ENCODE measurements around the gene ACVR1C. TPM values are rescaled to one million over a fixed set of nuclear protein-coding genes. Genes with fewer than 3 reads are reported as not detected.

The ACVR1C gene
- total RNA-seq, result 0.09 TPM
- polyA plus RNA-seq (ENCODE audit: insufficient read depth in 1 of 8, insufficient read length in 8 of 8, low replicate concordance in 1 of 8), result 1 to 10 TPM in 1 of 8 donors, under 1 TPM in 7; 0.11 to 1.1 (median 0.14) TPM
- long read RNA-seq, donor 1, result 0 reads
- long read RNA-seq, donor 2, result 0 reads
- long read RNA-seq, donor 3, result 0 reads
- long read RNA-seq, donor 4, result 0 reads
- long read RNA-seq, donor 5, result 0 reads
- long read RNA-seq, donor 6, full-length matches to known transcripts, result 1 of 1 reads
- long read RNA-seq, donor 6, partial matches to known transcripts, result 0 of 1 reads
- long read RNA-seq, donor 6, other reads (novel, unspliced or antisense), result 0 of 1 reads
- long read RNA-seq, donor 7, result 0 reads
- long read RNA-seq, donor 8, result 0 reads
- long read RNA-seq, donor 9, result 0 reads
- long read RNA-seq, donor 10, result 0 reads
- long read RNA-seq, donor 11, result 0 reads

- under 1% methylated on average over 67 of the region's 79 CpGs for WGBS (ENCODE audit: insufficient coverage)
- H3K36me3 ChIP-seq (ENCODE audit: control insufficient read depth, insufficient read depth, low read length), result no peaks in the 10 kb centered on the region
- DNase-seq, result peak; percentile 43
- peak within 1 kb of the TSS; percentile 44 for H3K4me3 ChIP-seq (ENCODE audit: low read length)
- peaks cover 19% of the 10 kb centered on the region for H3K27me3 ChIP-seq (ENCODE audit: control insufficient read depth, insufficient read depth, low read length)
- H3K4me1 ChIP-seq (ENCODE audit: control insufficient read depth, insufficient read depth, low read length), result peaks cover 12% of the 10 kb centered on the region
- H3K27ac ChIP-seq (ENCODE audit: low read length), result no peak within 1 kb of the TSS
- no peaks in the 10 kb centered on the region for H3K9me3 ChIP-seq (replicated peaks; ENCODE audit: control insufficient read depth, low read depth, low read length)
These were observed at the start of gene ACVR1C for GRCh38 chr2:157628477-157629415. TSS of gene ACVR1C (minus strand) at chr2:157628864. CDS start at chr2:157628644, 220 bp downstream.

GRCh38 chr2:157677941-157678340 lies 49.3 kb upstream of the ACVR1C start:
- Histone ChIP-seq H3K9me3 (replicated peaks; ENCODE audit: control insufficient read depth, low read depth, low read length) (no peaks in the 10 kb centered on the region), H3K4me1 (ENCODE audit: control insufficient read depth, insufficient read depth, low read length) (no peaks in the 10 kb centered on the region), H3K27ac (ENCODE audit: low read length) (no peak overlapping the region), H3K36me3 (ENCODE audit: control insufficient read depth, insufficient read depth, low read length) (no peaks in the 10 kb centered on the region), H3K4me3 (ENCODE audit: low read length) (no peak overlapping the region), H3K27me3 (ENCODE audit: control insufficient read depth, insufficient read depth, low read length) (no peaks in the 10 kb centered on the region)
- DNase-seq, result no peak

GRCh38 chr2:157672129-157672528 lies 43.5 kb upstream of the ACVR1C start:
- Histone ChIP-seq H3K27ac (ENCODE audit: low read length) (no peak overlapping the region), H3K36me3 (ENCODE audit: control insufficient read depth, insufficient read depth, low read length) (no peaks in the 10 kb centered on the region), H3K4me1 (ENCODE audit: control insufficient read depth, insufficient read depth, low read length) (no peaks in the 10 kb centered on the region), H3K27me3 (ENCODE audit: control insufficient read depth, insufficient read depth, low read length) (no peaks in the 10 kb centered on the region), H3K9me3 (replicated peaks; ENCODE audit: control insufficient read depth, low read depth, low read length) (no peaks in the 10 kb centered on the region), H3K4me3 (ENCODE audit: low read length) (no peak overlapping the region)
- DNase-seq, result no peak
- WGBS (ENCODE audit: insufficient coverage), result 33% methylated on average over 1 of the region's 10 CpGs

GRCh38 chr2:157662401-157662800 lies 33.7 kb upstream of the ACVR1C start:
- H3K4me3 ChIP-seq (ENCODE audit: low read length), result no peak overlapping the region
- no peak overlapping the region for H3K27ac ChIP-seq (ENCODE audit: low read length)
- H3K27me3 ChIP-seq (ENCODE audit: control insufficient read depth, insufficient read depth, low read length), result no peaks in the 10 kb centered on the region
- DNase-seq, result no peak
- no peaks in the 10 kb centered on the region for H3K36me3 ChIP-seq (ENCODE audit: control insufficient read depth, insufficient read depth, low read length)
- H3K9me3 ChIP-seq (replicated peaks; ENCODE audit: control insufficient read depth, low read depth, low read length), result peaks cover 2% of the 10 kb centered on the region
- no CpG with 5 or more reads among the region's 1 CpG for WGBS (ENCODE audit: insufficient coverage)
- H3K4me1 ChIP-seq (ENCODE audit: control insufficient read depth, insufficient read depth, low read length), result no peaks in the 10 kb centered on the region

GRCh38 chr2:157661776-157662175 lies 33.1 kb upstream of the ACVR1C start:
- Histone ChIP-seq H3K27me3 (ENCODE audit: control insufficient read depth, insufficient read depth, low read length) (no peaks in the 10 kb centered on the region), H3K4me1 (ENCODE audit: control insufficient read depth, insufficient read depth, low read length) (no peaks in the 10 kb centered on the region), H3K9me3 (replicated peaks; ENCODE audit: control insufficient read depth, low read depth, low read length) (peaks cover 2% of the 10 kb centered on the region), H3K27ac (ENCODE audit: low read length) (no peak overlapping the region), H3K36me3 (ENCODE audit: control insufficient read depth, insufficient read depth, low read length) (no peaks in the 10 kb centered on the region), H3K4me3 (ENCODE audit: low read length) (no peak overlapping the region)
- no CpG with 5 or more reads among the region's 4 CpGs for WGBS (ENCODE audit: insufficient coverage)
- no peak for DNase-seq

- no peak for DNase-seq
- H3K36me3 ChIP-seq (ENCODE audit: control insufficient read depth, insufficient read depth, low read length), result no peaks in the 10 kb centered on the region
- no peaks in the 10 kb centered on the region for H3K4me1 ChIP-seq (ENCODE audit: control insufficient read depth, insufficient read depth, low read length)
- no peak overlapping the region for H3K4me3 ChIP-seq (ENCODE audit: low read length)
- H3K9me3 ChIP-seq (replicated peaks; ENCODE audit: control insufficient read depth, low read depth, low read length), result no peaks in the 10 kb centered on the region
- no peak overlapping the region for H3K27ac ChIP-seq (ENCODE audit: low read length)
- WGBS (ENCODE audit: insufficient coverage), result no CpG with 5 or more reads among the region's 1 CpG
- H3K27me3 ChIP-seq (ENCODE audit: control insufficient read depth, insufficient read depth, low read length), result no peaks in the 10 kb centered on the region
These were observed 29.2 kb upstream of the ACVR1C start for GRCh38 chr2:157657858-157658257.

GRCh38 chr2:157657101-157657500 lies 28.4 kb upstream of the ACVR1C start:
- H3K36me3 ChIP-seq (ENCODE audit: control insufficient read depth, insufficient read depth, low read length), result no peaks in the 10 kb centered on the region
- H3K27ac ChIP-seq (ENCODE audit: low read length), result no peak overlapping the region
- DNase-seq, result no peak
- H3K9me3 ChIP-seq (replicated peaks; ENCODE audit: control insufficient read depth, low read depth, low read length), result no peaks in the 10 kb centered on the region
- no peaks in the 10 kb centered on the region for H3K4me1 ChIP-seq (ENCODE audit: control insufficient read depth, insufficient read depth, low read length)
- 100% methylated on average over 1 of the region's 4 CpGs for WGBS (ENCODE audit: insufficient coverage)
- H3K4me3 ChIP-seq (ENCODE audit: low read length), result no peak overlapping the region
- no peaks in the 10 kb centered on the region for H3K27me3 ChIP-seq (ENCODE audit: control insufficient read depth, insufficient read depth, low read length)

- H3K4me3 ChIP-seq (ENCODE audit: low read length), result no peak overlapping the region
- no peak for DNase-seq
These were observed 16.1 kb upstream of the ACVR1C start for GRCh38 chr2:157644776-157645175.

GRCh38 chr2:157631861-157632260 lies 3.2 kb upstream of the ACVR1C start:
- no peak overlapping the region for H3K27ac ChIP-seq (ENCODE audit: low read length)
- H3K36me3 ChIP-seq (ENCODE audit: control insufficient read depth, insufficient read depth, low read length), result no peaks in the 10 kb centered on the region
- H3K27me3 ChIP-seq (ENCODE audit: control insufficient read depth, insufficient read depth, low read length), result peaks cover 14% of the 10 kb centered on the region
- WGBS (ENCODE audit: insufficient coverage), result no CpG with 5 or more reads among the region's 2 CpGs
- H3K4me3 ChIP-seq (ENCODE audit: low read length), result no peak overlapping the region
- no peak for DNase-seq
- peaks cover 12% of the 10 kb centered on the region for H3K4me1 ChIP-seq (ENCODE audit: control insufficient read depth, insufficient read depth, low read length)
- no peaks in the 10 kb centered on the region for H3K9me3 ChIP-seq (replicated peaks; ENCODE audit: control insufficient read depth, low read depth, low read length)

More at GRCh38 chr2:157644776-157645175, 16.1 kb upstream of the ACVR1C start:
- no peaks in the 10 kb centered on the region for H3K36me3 ChIP-seq (ENCODE audit: control insufficient read depth, insufficient read depth, low read length)
- H3K27ac ChIP-seq (ENCODE audit: low read length), result no peak overlapping the region
- no peaks in the 10 kb centered on the region for H3K27me3 ChIP-seq (ENCODE audit: control insufficient read depth, insufficient read depth, low read length)
- H3K4me1 ChIP-seq (ENCODE audit: control insufficient read depth, insufficient read depth, low read length), result no peaks in the 10 kb centered on the region
- no peaks in the 10 kb centered on the region for H3K9me3 ChIP-seq (replicated peaks; ENCODE audit: control insufficient read depth, low read depth, low read length)

All from muscle of leg (tissue), 16 donors.